GM21423 (cell line): Measurements from ENCODE around the gene GBGT1.

Experiments
- ATAC-seq: cut with Tn5 transposase; IDR thresholded peaks from one replicate; pipeline ENCODE4 v1.9.1; 2021; ENCODE audit warnings: mild to moderate bottlenecking, moderate library complexity; ENCODE audit not compliant: unreplicated experiment

GBGT1 gene

GRCh38 chr9:133129001-133129795, 34.5 kb downstream of the GBGT1 start:
- no peak for ATAC-seq

DNA sequence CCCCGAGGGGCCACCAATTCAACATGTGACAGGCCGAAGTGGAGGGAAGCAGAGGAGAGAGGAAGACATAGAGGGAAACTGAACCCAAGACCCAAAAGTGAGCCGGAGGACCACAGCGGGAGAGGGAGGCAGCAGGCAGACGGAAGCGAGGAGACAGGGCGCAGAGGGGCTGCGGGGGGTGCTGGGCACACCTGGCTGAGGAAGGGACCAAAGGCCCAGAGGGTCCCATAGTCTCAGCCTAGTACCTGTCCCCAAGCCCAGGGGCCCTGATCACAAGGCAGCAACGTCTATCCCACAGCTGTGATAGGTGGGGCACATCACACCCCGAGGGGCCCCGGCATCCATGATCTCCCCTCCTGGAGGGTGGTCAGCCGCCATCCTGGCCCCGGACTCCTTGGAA, 35.6 kb downstream of the GBGT1 start:
- no peak for ATAC-seq

- ATAC-seq = no peak
Observed at GRCh38 chr9:133127340-133127981, 36.3 kb downstream of the GBGT1 start.

DNA sequence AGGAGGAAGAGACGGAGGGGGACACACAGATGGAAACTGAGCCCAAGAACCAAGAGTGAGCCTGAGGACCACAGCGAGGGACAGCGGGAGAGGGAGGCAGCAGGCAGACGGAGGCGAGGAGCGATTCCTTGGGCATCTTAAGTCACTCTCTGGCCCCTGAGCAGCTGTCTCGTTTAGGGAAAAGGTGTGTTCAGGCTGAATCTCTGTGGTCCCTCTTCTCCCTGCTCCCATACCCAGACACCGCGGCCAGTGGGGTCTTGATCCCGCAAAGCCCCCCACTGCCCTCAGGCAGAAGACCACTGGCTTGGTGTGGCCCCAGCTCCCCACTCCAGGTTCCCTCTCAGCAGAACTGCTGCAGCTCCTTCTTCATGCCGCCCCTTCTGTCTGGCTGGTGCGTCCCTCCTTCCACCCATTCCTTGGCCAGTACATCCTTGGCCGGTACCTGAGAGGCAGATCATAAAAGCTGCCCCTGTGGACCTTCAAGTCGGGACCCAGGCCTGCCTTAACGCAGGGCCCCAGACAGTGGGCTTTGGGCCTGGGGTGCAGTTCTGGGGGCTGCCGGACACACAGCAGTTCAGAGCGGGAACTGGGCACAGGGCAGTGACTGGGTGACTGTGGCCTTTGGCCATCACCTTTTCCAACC, 36.9 kb downstream of the GBGT1 start:
- no peak for ATAC-seq

- peak; percentile 33 for ATAC-seq
Observed at GRCh38 chr9:133125941-133126696, 37.6 kb downstream of the GBGT1 start.

DNA sequence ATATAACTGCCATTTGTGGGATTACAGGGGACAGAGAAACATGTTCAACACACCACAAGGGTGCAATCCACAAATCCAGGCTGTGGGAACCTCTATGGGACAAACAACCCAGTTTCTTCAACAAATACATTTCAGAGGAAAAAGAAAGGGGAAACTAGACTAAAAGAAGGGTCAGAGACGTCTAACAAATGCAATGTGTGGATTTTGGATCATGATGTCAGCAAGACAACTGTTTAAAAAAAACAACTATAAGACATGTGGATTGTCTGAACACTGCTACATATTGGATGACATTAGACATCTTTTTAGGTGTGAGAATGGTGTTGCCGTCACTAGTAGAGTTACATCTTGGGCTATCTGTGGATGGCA, 38.8 kb downstream of the GBGT1 start:
- ATAC-seq = no peak

GRCh38 chr9:133124123-133124906, 39.4 kb downstream of the GBGT1 start:
- ATAC-seq = no peak

DNA sequence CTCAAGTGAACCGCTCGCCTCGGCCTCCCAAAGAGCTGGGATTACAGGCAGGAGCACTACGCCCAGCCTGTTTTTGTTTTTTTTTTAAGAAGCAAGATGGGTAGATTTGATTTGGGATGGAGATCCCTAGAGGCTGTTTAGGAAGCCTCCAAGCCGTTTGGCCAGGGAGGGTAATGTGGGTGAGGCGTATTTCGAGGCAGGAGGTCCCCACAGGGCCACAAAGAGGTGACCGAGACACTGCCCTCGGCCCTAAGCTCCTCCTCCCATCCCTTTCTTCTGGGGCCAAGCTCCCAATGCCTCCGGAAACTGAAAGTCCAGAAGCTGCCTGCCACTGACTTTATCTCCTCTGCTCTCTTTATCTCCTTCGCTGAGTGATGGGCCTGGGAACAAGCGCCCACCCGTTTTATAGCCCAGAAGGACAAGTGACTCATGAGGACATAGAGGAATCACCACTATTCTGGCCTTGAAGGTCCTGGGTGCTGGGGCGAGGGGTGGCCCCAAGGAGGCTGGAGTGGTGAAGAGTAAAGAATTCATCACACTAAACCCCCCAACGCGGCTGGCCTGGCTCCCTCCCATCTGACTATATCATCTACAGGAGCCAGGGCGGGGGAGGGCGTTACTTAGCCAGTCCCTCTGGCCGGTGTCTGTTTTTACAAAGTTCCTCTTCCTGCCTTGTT, 40.6 kb downstream of the GBGT1 start:
- ATAC-seq = no peak

DNA sequence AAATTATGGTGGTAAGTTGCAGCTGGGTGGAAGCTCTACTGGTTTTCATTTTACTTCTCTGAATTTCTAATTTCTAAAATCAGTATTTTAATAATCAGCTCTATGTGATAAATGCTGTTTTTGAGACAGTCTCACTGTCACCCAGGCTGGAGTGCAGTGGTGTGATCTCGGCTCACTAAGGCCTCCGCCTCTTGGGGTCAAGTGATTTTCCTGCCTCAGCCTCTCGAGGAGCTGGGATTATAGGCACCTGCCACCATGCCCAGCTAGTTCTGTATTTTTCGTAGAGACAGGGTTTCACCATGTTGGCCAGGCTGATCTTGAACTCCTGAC, 41.1 kb downstream of the GBGT1 start:
- ATAC-seq = no peak

- ATAC-seq = no peak
Observed at GRCh38 chr9:133121915-133122550, 41.7 kb downstream of the GBGT1 start.

DNA sequence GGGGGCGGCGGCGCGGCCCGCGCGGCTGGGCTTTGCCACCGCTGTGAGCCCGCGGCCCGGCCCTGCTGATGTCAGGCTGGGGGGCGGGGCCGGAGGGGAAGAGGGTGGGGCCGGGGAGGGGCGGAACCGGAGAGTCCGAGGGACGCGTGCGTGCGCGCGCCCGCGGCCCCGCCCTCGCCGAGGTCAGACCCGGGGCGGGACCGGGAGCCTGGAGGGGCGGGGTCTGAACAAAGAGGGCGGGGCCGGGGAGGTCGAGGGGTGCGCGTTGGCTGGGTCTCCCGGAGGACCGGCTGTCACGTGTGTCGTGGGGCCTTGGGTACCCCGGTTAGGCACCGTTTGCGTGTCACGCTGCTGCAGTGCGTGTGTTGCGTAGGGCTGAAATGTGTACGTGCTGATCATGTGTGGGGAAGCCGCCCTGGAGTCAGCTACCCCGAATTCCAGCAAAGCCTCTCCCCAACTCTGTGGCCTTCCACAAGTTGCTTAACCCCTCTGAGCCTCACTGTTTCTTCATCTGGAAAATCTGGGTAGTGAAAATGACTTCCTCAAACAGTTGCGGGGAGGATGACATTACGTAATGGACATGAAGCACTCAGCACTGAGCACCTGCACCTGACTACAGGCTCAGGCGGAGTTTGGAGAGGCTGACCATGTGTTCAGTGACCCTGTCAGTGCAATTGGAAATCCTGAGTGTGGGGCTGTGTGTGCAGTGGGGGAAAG, 42.4 kb downstream of the GBGT1 start, which contains the start of gene RALGDS:
TSS of gene RALGDS (minus strand) at position 43 of the 717 bp plus-strand sequence. CDS start 86 bp downstream, outside the sequence.
- peak; percentile 58 for ATAC-seq

DNA sequence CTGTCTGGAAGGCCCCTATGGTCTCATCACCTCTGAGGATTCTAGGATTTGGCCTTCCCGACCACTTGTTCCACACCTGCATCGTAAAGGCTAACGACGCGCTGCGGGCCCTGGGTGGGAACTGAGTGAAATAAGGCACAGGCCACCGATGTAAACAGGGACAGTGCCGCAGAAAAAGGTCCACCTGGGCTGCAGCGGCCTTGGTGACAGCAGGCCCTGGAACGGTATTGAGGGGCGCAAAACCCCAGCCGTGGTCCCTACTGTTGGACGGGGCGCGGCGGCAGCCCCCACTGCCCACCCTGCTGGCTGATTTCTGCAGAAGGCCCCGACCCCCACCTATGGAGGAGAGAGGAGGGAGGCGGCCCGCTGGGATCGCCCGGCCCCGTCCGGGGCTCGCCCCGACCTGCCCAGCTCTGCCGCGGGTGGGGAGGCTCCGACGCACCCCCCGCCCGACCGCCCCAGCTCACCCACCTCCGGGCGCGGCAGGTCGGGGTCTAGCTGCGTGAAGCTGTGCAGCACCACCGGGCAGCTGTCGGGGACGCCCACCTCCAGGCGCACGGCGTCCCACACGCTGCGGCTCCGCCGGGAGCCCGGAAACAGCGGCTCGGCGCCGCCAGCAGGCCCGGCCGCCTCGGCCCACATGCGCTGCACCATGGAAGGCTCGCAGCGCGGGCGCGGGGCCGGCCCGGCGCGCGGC, 43.1 kb downstream of the GBGT1 start:
- ATAC-seq = no peak

DNA sequence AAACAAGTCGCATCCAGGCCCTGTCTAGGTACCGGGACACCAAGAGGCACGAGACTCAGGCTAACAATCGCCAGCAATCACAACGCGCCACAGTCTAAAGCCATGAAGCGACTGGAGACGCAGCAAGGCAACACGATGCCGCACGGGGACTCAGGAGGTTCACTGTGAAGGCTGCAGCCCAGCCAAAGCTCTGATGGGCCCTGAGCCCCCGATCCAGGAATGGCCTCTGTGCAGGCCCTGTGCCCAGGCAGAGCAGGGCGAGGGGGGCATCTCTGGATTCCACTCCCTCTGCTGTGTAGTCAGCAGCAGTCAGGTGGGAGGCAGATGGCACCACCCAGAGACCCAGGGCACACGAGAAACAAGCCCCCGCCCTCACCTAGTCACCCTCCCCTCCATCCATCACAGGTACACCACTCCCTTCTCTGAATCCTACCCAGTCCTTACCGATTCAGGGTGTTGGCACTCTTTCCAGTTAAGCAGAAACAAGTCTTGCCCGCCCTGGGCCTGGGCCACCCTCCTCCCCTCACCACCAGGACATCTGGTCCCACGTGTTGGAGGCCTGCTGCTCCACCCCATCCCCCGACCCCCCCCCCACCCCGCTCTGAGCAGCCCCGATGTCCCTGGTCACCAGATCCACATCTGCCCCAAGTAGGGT, 43.7 kb downstream of the GBGT1 start:
- no peak for ATAC-seq

GRCh38 chr9:133119103-133119845, 44.4 kb downstream of the GBGT1 start:
- ATAC-seq = no peak

GRCh38 chr9:133118568-133118967, 45.1 kb downstream of the GBGT1 start:
- ATAC-seq = no peak

- no peak for ATAC-seq
Observed at GRCh38 chr9:133118179-133118520, 45.6 kb downstream of the GBGT1 start.
